HEK293T (cell line): ENCODE measurements around the gene CASP5.

Experiments
- ARNT ChIP-seq: fragments of 450-650 bp; IDR thresholded peaks from 2 replicates; pipeline ENCODE4 v1.6.1; 2017; ENCODE audit warnings: mild to moderate bottlenecking
- BHLHE40 ChIP-seq: fragments of 450-650 bp; IDR thresholded peaks from 2 replicates; pipeline ENCODE4 v1.6.1; 2016; ENCODE audit warnings: mild to moderate bottlenecking, moderate library complexity, borderline replicate concordance
- CTBP1 ChIP-seq: fragments of 450-650 bp; IDR thresholded peaks from 2 replicates; pipeline ENCODE4 v1.6.1; 2016; ENCODE audit warnings: borderline replicate concordance
- ELF4 ChIP-seq: fragments of 450-650 bp; IDR thresholded peaks from 2 replicates; pipeline ENCODE4 v1.6.1; 2017; ENCODE audit warnings: antibody characterized with exemption
- FOXA1 ChIP-seq: fragments of 450-650 bp; IDR thresholded peaks from 2 replicates; pipeline ENCODE4 v1.6.1; 2016; ENCODE audit warnings: mild to moderate bottlenecking
- FOXK2 ChIP-seq: fragments of 450-650 bp; IDR thresholded peaks from 2 replicates; pipeline ENCODE4 v1.6.1; 2016; ENCODE audit warnings: mild to moderate bottlenecking
- FOXM1 ChIP-seq: fragments of 450-650 bp; IDR thresholded peaks from 2 replicates; pipeline ENCODE4 v1.6.1; 2017; ENCODE audit warnings: mild to moderate bottlenecking, borderline replicate concordance
- HDGF ChIP-seq: fragments of 450-650 bp; IDR thresholded peaks from 2 replicates; pipeline ENCODE4 v1.6.1; 2017; ENCODE audit warnings: antibody characterized with exemption, borderline replicate concordance
- NFRKB ChIP-seq: fragments of 450-650 bp; IDR thresholded peaks from 2 replicates; pipeline ENCODE4 v1.6.1; 2016; ENCODE audit warnings: mild to moderate bottlenecking, moderate library complexity
- SP1 ChIP-seq: fragments of 450-650 bp; IDR thresholded peaks from 2 replicates; pipeline ENCODE4 v1.6.1; 2017
- TARDBP ChIP-seq: fragments of 450-650 bp; IDR thresholded peaks from 2 replicates; pipeline ENCODE4 v1.6.1; 2016
- ZNF384 ChIP-seq: fragments of 450-650 bp; IDR thresholded peaks from 2 replicates; pipeline ENCODE4 v1.6.1; 2016
- TF ChIP-seq, protein P1 (sequence below): fragments of 450-650 bp; IDR thresholded peaks from 2 replicates; pipeline ENCODE4 v1.6.1; 2016

DNA sequence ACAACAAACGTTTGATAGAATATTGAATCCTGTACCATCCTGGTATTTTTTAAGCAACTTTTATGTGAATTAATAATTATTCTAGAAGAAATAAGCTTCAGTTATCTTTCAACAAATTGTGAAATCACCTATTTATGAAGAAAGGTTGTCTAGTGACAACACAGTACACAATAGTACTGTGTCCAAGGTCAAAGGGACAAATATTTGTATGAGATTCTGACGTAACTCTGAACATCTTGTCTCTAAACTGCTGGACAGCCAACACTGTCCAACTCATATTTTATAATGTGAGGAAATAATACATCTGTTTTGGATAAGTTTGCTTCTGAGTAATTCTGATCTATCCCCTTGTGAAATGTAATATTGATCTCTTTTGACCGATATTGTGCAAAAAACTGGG is 18.9 kb downstream of the CASP5 start:
- TF ChIP-seq SP1 (no peak), ARNT (no peak), BHLHE40 (no peak), ZNF384 (no peak), ELF4 (no peak), FOXM1 (no peak), FOXA1 (no peak), CTBP1 (no peak), TARDBP (no peak), NFRKB (no peak), HDGF (no peak), FOXK2 (no peak)
- TF ChIP-seq, protein P1, sequence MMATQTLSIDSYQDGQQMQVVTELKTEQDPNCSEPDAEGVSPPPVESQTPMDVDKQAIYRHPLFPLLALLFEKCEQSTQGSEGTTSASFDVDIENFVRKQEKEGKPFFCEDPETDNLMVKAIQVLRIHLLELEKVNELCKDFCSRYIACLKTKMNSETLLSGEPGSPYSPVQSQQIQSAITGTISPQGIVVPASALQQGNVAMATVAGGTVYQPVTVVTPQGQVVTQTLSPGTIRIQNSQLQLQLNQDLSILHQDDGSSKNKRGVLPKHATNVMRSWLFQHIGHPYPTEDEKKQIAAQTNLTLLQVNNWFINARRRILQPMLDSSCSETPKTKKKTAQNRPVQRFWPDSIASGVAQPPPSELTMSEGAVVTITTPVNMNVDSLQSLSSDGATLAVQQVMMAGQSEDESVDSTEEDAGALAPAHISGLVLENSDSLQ: no peak
